HUDEP-2 (cell line): ENCODE measurements around the gene GPR137C.
A peak's percentile ranks its signal among the peaks of the same experiment; 100 is the strongest.

Experiments used
- DNase-seq, 76 experiments: peaks; one replicate each; lab custom pipeline; 2025; ENCODE audit not compliant: unreplicated experiment in 76 of 76; lab: John Stamatoyannopoulos, UW

Gene GPR137C, protein sequence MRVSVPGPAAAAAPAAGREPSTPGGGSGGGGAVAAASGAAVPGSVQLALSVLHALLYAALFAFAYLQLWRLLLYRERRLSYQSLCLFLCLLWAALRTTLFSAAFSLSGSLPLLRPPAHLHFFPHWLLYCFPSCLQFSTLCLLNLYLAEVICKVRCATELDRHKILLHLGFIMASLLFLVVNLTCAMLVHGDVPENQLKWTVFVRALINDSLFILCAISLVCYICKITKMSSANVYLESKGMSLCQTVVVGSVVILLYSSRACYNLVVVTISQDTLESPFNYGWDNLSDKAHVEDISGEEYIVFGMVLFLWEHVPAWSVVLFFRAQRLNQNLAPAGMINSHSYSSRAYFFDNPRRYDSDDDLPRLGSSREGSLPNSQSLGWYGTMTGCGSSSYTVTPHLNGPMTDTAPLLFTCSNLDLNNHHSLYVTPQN

DNA sequence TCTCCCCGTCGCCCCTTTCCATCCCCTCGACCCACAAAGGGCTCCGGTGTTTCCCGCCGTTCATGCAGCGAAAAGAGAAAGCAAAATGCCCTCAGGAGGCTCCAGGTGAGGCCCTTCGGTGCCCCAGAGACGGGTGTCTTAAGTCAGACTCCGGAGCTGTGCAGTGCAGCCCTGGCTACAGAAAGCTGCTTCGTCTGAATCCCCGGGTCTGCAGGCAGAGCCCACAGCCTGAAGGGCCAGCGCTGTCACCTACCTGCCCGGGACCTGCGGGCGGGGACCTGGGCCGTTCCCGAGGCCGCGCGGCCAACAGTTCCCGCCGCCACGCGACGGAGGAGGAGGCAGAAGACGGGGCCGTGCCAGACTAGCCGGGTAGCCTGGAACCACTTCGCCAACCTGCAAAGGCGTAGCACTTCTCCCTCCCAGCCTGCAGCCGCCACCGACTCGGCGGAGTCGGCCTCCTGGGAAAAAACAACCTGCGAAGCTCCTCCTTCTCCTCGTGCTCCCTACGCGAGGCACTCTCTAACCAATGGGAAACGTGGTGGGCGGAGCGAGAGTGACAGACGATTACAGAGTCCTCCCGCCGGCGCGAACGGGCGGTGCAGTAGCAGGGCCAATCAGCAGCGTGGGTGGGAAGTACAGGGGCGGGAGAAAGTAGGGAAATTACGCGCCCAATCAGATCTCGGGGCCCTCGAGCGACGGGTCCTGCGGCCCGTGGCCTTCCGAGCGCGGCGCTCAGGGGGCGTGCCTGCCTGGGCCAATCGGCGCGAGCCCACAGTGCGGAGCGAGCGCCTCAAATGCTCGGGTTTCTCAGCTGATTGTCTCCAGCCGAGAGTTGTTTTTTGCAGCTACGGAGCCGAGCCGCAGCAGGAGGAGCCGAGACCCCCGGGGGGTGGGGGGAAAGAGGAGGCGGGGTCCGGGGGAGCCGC is at the start of gene GPR137C, which contains the start of gene TXNDC16:
GPR137C (plus strand) TSS at position 774 of the 926 bp plus-strand sequence. CDS start 312 bp downstream, outside the sequence.
TXNDC16 (minus strand) TSS at position 443 of the 926 bp plus-strand sequence. CDS start 8,948 bp downstream, outside the sequence.
- peak in 75 of 76 experiments; percentile 67 to 100 (median 98) for DNase-seq

DNA sequence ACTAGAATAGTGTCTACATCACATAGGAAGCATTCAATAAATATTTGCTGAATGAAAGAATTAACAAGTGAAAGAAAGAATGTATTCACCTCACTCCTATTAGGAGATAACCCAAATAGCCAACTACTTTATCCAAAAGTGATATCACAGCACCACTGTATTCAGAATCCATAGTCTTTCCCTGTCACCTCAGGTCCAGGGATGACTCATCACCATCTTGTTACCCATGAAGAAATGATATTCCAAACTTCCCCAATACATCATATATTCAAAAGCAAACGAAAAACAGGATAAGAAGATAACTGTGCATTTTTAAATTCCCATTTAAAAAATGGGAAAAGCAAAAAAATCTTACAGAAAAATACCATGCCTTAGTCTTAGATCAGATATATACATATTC is 39.4 kb upstream of the GPR137C start:
- DNase-seq, result no peak

GRCh38 chr14:52514046-52514811 is 38.4 kb upstream of the GPR137C start:
- no peak for DNase-seq

- no peak for DNase-seq
These were observed 30.6 kb upstream of the GPR137C start for GRCh38 chr14:52522033-52522432.

GRCh38 chr14:52522581-52523345 is 29.9 kb upstream of the GPR137C start:
- no peak for DNase-seq

GRCh38 chr14:52527052-52527451 is 25.6 kb upstream of the GPR137C start:
- DNase-seq, result no peak

DNA sequence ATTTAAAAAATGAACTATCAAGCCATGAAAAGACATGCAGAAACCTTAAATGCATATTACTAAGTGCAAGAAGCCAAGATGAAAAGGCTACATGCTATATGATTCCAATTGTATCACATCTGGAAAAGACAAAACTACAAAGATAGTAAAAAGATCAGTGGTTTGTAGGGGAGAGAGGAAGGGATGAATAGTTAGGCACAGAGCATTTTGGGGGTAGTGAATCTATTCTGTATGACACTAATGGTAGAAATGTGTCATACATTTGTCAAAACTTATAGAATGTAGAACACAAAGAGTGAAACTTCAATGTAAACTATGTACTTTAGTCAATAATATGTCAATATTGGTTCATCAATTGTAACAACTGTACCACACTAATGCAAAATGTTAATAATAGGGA is 21.2 kb upstream of the GPR137C start:
- DNase-seq, result no peak

DNA sequence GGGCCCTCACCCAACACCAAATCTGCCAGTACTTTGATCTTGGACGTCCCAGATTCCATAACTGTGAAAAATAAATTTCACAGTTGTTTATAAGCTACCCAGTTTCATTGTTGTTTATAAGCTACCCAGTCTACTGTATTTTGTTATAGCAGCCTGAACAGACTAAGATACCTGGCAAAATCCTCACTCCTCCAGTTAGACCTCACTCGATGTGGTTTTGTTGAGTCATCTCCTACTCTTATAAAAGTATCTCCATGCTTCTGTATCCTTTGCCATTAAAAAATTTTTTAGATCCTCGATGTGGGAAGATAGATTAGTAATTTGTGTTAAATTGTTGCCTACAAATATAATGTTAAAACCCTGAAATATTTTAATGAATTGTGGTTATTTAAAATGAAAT is 16.4 kb upstream of the GPR137C start:
- DNase-seq, result no peak

- DNase-seq, result no peak
These were observed 14.0 kb upstream of the GPR137C start for GRCh38 chr14:52538623-52539022.

DNA sequence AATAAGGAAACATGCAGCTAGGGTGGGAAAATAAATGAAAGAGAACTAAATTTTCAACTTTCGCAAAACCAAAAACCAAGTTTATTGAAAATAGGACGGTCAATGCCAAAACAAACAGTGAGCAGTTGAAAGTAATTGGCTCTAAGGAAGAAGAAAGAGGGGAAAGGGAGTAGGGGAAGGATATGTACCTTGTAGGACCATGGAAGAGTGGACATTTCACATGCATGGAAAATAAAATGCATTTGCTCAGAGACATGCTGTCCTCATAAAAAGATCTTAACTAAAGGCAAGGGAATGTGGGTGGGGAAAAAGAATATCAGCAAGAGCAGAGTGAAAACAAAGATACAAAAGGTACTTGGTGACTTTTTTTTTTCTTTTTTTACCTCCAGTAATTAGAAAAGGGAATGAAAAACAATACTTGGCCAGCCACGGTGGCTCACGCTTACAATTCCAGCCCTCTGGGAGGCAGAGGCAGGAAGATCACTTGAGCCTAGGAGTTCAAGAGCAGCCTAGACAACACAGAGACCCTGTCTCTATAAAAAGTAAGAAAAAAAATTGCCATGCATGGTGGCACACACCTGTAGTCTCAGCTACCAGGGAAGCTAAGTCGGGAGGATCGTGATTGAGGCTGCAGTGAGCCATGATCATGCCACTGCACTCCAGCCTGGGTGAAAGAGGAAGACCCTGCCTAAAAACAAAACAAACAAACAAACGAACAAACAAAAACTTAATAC is 6.9 kb upstream of the GPR137C start:
- DNase-seq, result no peak

GRCh38 chr14:52546318-52546670 is 6.3 kb upstream of the GPR137C start:
- DNase-seq, result no peak

GRCh38 chr14:52547027-52547426 is 5.6 kb upstream of the GPR137C start:
- DNase-seq, result no peak

GRCh38 chr14:52547526-52547925 is 5.1 kb upstream of the GPR137C start:
- peak in 1 of 76 experiments; percentile 4 for DNase-seq

DNA sequence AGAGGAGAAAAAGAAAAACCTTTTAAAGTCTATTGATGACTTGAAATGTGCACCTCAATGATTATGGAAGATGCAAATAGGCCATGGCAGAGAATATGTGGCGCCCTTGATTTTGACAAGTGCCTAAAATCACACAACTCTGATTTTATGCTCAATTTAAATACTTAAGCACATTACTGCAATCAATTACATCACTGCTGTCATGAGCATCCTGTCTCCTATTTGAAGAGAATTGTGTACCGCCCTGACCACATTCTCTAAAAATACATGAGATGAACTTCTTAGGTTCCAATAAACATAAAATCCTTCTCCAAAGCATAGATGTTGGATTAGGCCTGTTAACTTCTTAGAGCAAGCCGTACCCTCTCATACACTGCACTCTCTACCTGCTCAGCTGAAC is 2.0 kb upstream of the GPR137C start:
- no peak for DNase-seq

- no peak for DNase-seq
These were observed 1.4 kb upstream of the GPR137C start for GRCh38 chr14:52551205-52551604.

GRCh38 chr14:52551696-52552062 is 957 bp upstream of the GPR137C start:
- peak in 13 of 76 experiments; percentile 2 to 47 (median 21) for DNase-seq

DNA sequence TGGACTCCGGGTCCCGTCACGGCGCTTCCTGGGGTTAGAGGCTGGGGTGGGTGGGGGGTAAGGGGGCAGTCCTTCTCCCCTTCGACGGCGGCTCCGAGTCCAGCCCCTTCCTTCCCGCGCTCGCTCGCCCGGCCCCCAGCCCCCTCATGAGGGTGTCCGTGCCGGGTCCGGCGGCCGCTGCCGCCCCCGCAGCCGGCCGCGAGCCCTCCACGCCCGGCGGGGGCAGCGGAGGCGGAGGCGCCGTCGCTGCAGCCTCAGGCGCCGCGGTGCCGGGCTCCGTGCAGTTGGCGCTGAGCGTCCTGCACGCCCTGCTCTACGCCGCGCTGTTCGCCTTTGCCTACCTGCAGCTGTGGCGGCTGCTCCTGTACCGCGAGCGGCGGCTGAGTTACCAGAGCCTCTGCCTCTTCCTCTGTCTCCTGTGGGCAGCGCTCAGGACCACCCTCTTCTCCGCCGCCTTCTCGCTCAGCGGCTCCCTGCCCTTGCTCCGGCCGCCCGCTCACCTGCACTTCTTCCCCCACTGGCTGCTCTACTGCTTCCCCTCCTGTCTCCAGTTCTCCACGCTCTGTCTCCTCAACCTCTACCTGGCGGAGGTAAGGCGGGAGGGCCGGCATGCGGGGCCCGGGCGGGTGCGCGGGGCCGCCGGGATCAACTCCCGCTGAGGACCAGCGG is 500 bp downstream of the GPR137C start:
- peak in 13 of 76 experiments; percentile 10 to 46 (median 22) for DNase-seq

- peak in 72 of 76 experiments; percentile 6 to 81 (median 61) for DNase-seq
These were observed 1.3 kb downstream of the GPR137C start for GRCh38 chr14:52553671-52554575.
